ENCODE results near the gene RALGDS. TPM values are rescaled to one million over a fixed set of nuclear protein-coding genes. Genes with fewer than 3 reads are reported as not detected.

The RALGDS gene
- total RNA-seq, 4 donors from 2014 or later, result 53.4 to 71.1 (median 55.3) TPM

- peaks cover 0 to 7% (median 0%) of the 10 kb centered on the region in 3 donors for H3K36me3 ChIP-seq
- H3K27me3 ChIP-seq, result no peaks in the 10 kb centered on the region
- H3K4me3 ChIP-seq, result peak overlapping the region; percentile 63 to 96 (median 76)
- intact Hi-C loops (cut with DNase I), result no loop called here
- TF ChIP-seq CTCF (IDR thresholded peaks at IDR 0.05) (no peak), POLR2A (IDR thresholded peaks at IDR 0.05) (peak in 1 of 4 donors; percentile 47)
- H3K27ac ChIP-seq, result peak overlapping the region; percentile 94 to 97 (median 95)
- WGBS, 2 donors, result 14 to 23% methylated on average over 7 to 8 of the region's 21 CpGs
- H3K9me3 ChIP-seq, result no peaks in the 10 kb centered on the region
- H3K4me1 ChIP-seq, result peaks cover 77 to 92% (median 77%) of the 10 kb centered on the region in 3 donors
- DNase-seq, result no peak
These were observed 1.1 kb downstream of the RALGDS start for GRCh38 chr9:133119846-133120500.

GRCh38 chr9:133119103-133119845, 1.8 kb downstream of the RALGDS start:
- TF ChIP-seq POLR2A (IDR thresholded peaks at IDR 0.05) (peak in 1 of 4 donors; percentile 16), CTCF (IDR thresholded peaks at IDR 0.05) (no peak)
- Histone ChIP-seq H3K36me3 (peaks cover 0 to 7% (median 0%) of the 10 kb centered on the region in 3 donors), H3K4me1 (peaks cover 80 to 92% (median 82%) of the 10 kb centered on the region in 3 donors), H3K27me3 (no peaks in the 10 kb centered on the region), H3K27ac (peak overlapping the region; percentile 94 to 97 (median 95)), H3K9me3 (no peaks in the 10 kb centered on the region), H3K4me3 (peak overlapping the region; percentile 63 to 96 (median 76))
- intact Hi-C loops (cut with DNase I), result no loop called here
- DNase-seq, result no peak
- 40% methylated on average over 7 of the region's 21 CpGs for WGBS, 2 donors

GRCh38 chr9:133118568-133118967, 2.5 kb downstream of the RALGDS start:
- 38 to 39% methylated on average over 1 to 3 of the region's 3 CpGs for WGBS, 2 donors
- H3K27ac ChIP-seq, result peak overlapping the region; percentile 94 to 97 (median 95)
- no peak for DNase-seq
- H3K27me3 ChIP-seq, result no peaks in the 10 kb centered on the region
- TF ChIP-seq CTCF (IDR thresholded peaks at IDR 0.05), result no peak
- TF ChIP-seq POLR2A (IDR thresholded peaks at IDR 0.05), result no peak
- no peaks in the 10 kb centered on the region for H3K9me3 ChIP-seq
- peaks cover 0 to 7% (median 0%) of the 10 kb centered on the region in 3 donors for H3K36me3 ChIP-seq
- intact Hi-C loops (cut with DNase I), result no loop called here
- H3K4me3 ChIP-seq, result peak overlapping the region in 1 of 4 donors; percentile 96
- peaks cover 87 to 97% (median 89%) of the 10 kb centered on the region in 3 donors for H3K4me1 ChIP-seq

- H3K27me3 ChIP-seq, result no peaks in the 10 kb centered on the region
- H3K4me3 ChIP-seq, result no peak overlapping the region
- peaks cover 0 to 7% (median 0%) of the 10 kb centered on the region in 3 donors for H3K36me3 ChIP-seq
- intact Hi-C loops (cut with DNase I), result no loop called here
- no peak for DNase-seq
- TF ChIP-seq POLR2A (IDR thresholded peaks at IDR 0.05) (no peak), CTCF (IDR thresholded peaks at IDR 0.05) (no peak)
- H3K27ac ChIP-seq, result peak overlapping the region; percentile 94 to 97 (median 95)
- H3K9me3 ChIP-seq, result no peaks in the 10 kb centered on the region
- 57 to 87% methylated on average over 3 of the region's 3 CpGs for WGBS, 2 donors
- peaks cover 87 to 97% (median 91%) of the 10 kb centered on the region in 3 donors for H3K4me1 ChIP-seq
These were observed 2.9 kb downstream of the RALGDS start for GRCh38 chr9:133118179-133118520.

All from esophagus squamous epithelium (tissue), 5 donors.